ENCODE data around the gene B3GALT5.

GRCh38 chr21:39675993-39676661 lies 63.4 kb downstream of the B3GALT5 start:
- no peak for TF ChIP-seq CTCF (IDR thresholded peaks at IDR 0.05; ENCODE audit: borderline replicate concordance, extremely low read depth, low read length, poor library complexity, severe bottlenecking)
- no peak for TF ChIP-seq EZH2 (IDR thresholded peaks at IDR 0.05; ENCODE audit: borderline replicate concordance, low read depth, low read length, severe bottlenecking)

Data from DND-41 (cell line).